A673 (cell line): ENCODE data around the gene TNFRSF13B. TPM values are rescaled to one million over a fixed set of nuclear protein-coding genes. Genes with fewer than 3 reads are reported as not detected.

Source experiments
- BruUV-seq: library from RNA; stranded (reverse); fragments of 400-500 nt; replicated peaks from 2 replicates; lab custom pipeline; 2021; lab: Mats Ljungman, UMichigan
- CTCF ChIA-PET: fragments of 300-600 bp; sonication (Branson Sonifier 250); formaldehyde crosslinking; loops from one replicate; lab custom pipeline; 2022; ENCODE audit warnings: antibody characterized with exemption; lab: Charles Lee
- POLR2A ChIA-PET: fragments of 300-600 bp; sonication (Branson Sonifier 250); formaldehyde crosslinking; loops from one replicate; lab custom pipeline; 2022; ENCODE audit warnings: antibody characterized with exemption; ENCODE audit not compliant: low non-redundant PET; lab: Charles Lee
- DNase-seq: peaks from one replicate; pipeline ENCODE4 v3.0.0-alpha.2; 2015; ENCODE audit warnings: low spot score
- H3K27ac ChIP-seq: fragments of 200-600 bp; sonication (generic); 2 replicates; pipeline ENCODE4 v1.5.1; 2016; ENCODE audit warnings: mixed run types, low read depth, mild to moderate bottlenecking, mixed read lengths, antibody characterized with exemption, low read length; ENCODE audit not compliant: poor library complexity, severe bottlenecking
- H3K27me3 ChIP-seq: fragments of 200-600 bp; sonication (generic); replicated peaks from 2 replicates; pipeline ENCODE4 v1.6.1; 2017; ENCODE audit warnings: mixed run types, low read depth, mild to moderate bottlenecking, mixed read lengths, antibody characterized with exemption, low read length; ENCODE audit not compliant: insufficient read depth, poor library complexity
- H3K36me3 ChIP-seq: fragments of 200-600 bp; sonication (generic); 2 replicates; pipeline ENCODE4 v1.6.1; 2016; ENCODE audit warnings: mixed run types, mild to moderate bottlenecking, mixed read lengths, antibody characterized with exemption, low read length; ENCODE audit not compliant: insufficient read depth, poor library complexity, severe bottlenecking
- H3K4me1 ChIP-seq: fragments of 200-600 bp; sonication (generic); 2 replicates; pipeline ENCODE4 v1.6.1; 2017; ENCODE audit warnings: mixed run types, mild to moderate bottlenecking, mixed read lengths, antibody characterized with exemption, low read length; ENCODE audit not compliant: insufficient read depth, poor library complexity, severe bottlenecking
- H3K4me3 ChIP-seq: fragments of 200-600 bp; sonication (generic); 2 replicates; pipeline ENCODE4 v1.5.1; 2016; ENCODE audit warnings: low read depth, mixed run types, mild to moderate bottlenecking, mixed read lengths, low read length; ENCODE audit not compliant: poor library complexity, severe bottlenecking
- H3K9me3 ChIP-seq: fragments of 200-600 bp; sonication (generic); 2 replicates; pipeline ENCODE4 v1.6.1; 2016; ENCODE audit warnings: mixed run types, low read depth, mild to moderate bottlenecking, mixed read lengths, antibody characterized with exemption, low read length; ENCODE audit not compliant: poor library complexity, severe bottlenecking
- EZH2 ChIP-seq: fragments of 200-600 bp; sonication (generic); IDR thresholded peaks from 2 replicates; pipeline ENCODE4 v1.6.1; 2017; ENCODE audit warnings: borderline replicate concordance, low read depth, mild to moderate bottlenecking, mixed read lengths, antibody characterized with exemption, low read length; ENCODE audit not compliant: poor library complexity, severe bottlenecking
- intact Hi-C: fragments of 100-400 bp; cut with micrococcal nuclease; formaldehyde crosslinking; loops from one replicate; pipeline ENCODE4 v1.10.0; 2022; ENCODE audit not compliant: unreplicated experiment
- total RNA-seq: library from RNA; stranded (reverse); gene quantifications from 2 replicates; pipeline ENCODE4 v1.2.3, GENCODE V29; 2021
- TF ChIP-seq, protein P1 (sequence below): fragments of 300-800, 200-600 bp; sonication (generic); conservative IDR thresholded peaks from 2 replicates; pipeline ENCODE4 v1.5.1; 2017; ENCODE audit warnings: low read depth, mild to moderate bottlenecking, antibody characterized with exemption, low read length, moderate library complexity, mixed read lengths

Gene TNFRSF13B
- total RNA-seq, 1 experiment from 2014 or later, result not detected

DNA sequence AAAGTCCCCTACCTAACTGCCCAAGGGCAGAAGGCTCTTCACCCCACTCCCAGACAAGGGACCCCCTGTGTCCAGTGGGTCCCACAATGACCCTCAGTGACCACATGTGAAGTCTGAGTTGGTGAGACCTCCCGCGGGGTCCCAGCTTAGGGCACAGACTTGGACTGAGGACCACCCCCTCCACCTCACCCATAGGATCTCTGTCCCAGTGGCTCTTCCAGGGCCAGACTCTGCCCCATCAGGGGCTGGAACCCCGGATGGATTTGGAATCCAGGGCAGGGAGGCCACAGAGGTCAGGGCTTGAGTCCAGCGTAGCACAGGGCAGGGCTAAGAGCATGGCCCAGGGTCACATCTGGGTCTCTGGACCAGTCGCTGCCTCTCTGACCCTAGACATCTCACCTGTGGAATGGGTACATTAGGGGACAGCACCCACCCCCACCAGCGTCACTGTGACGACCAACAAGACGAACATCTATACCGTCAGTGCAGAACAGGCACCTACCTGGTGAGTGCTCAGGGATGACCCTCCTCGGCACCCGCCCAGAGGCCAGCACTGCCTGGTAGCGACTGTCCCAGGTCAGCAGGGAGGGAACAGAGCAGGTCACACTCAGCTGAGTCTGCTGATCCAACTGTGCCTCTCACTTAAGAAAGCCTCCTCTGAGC lies 37.7 kb downstream of the TNFRSF13B start:
- intact Hi-C loops, result no loop called here
- POLR2A ChIA-PET, result no interaction called here
- DNase-seq, result no peak

DNA sequence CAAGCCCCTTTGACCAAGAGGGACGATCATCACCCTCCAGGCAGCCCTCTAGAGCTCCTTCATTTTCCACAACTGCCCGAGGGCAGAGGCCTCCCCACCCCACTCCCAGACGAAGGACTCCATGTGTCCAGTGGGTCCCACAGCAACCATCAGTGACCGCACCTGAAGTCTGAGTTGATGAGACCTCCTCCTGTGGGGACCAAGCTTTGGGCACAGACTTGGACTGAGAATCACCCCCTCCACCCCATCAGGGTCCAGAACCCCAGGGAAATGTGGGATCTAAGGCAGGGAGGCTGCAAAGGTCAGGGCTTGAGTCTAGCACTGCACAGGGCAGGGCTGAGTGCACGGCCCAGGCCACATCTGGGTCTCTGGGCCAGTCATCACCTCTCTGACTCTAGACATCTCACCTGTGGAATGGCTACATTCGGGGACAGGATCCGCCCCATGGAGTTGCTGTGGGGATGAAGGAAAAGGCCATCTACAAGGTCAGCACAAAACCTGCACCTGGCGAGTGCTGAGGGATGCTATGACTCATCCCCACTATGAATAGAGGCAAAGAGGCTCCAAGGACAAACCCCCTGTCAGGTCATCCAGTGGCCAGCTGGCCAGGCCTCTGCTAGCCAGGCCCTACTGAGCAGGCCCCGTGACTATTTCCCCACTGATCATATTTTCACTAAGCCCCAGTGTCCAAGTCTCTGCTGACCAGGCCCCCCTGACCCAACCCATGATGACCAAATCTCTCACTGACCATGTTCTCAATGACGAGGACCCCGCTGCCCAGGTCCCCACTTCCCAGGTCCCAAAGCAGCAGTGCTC lies 38.4 kb downstream of the TNFRSF13B start:
- DNase-seq, result no peak
- Histone ChIP-seq H3K27ac (no peak overlapping the region), H3K36me3 (no peaks in the 10 kb centered on the region), H3K9me3 (no peaks in the 10 kb centered on the region), H3K4me1 (no peaks in the 10 kb centered on the region), H3K27me3 (no peaks in the 10 kb centered on the region), H3K4me3 (no peak overlapping the region)
- CTCF ChIA-PET, result no interaction called here
- no TSS peak for BruUV-seq
- TF ChIP-seq, protein P1, sequence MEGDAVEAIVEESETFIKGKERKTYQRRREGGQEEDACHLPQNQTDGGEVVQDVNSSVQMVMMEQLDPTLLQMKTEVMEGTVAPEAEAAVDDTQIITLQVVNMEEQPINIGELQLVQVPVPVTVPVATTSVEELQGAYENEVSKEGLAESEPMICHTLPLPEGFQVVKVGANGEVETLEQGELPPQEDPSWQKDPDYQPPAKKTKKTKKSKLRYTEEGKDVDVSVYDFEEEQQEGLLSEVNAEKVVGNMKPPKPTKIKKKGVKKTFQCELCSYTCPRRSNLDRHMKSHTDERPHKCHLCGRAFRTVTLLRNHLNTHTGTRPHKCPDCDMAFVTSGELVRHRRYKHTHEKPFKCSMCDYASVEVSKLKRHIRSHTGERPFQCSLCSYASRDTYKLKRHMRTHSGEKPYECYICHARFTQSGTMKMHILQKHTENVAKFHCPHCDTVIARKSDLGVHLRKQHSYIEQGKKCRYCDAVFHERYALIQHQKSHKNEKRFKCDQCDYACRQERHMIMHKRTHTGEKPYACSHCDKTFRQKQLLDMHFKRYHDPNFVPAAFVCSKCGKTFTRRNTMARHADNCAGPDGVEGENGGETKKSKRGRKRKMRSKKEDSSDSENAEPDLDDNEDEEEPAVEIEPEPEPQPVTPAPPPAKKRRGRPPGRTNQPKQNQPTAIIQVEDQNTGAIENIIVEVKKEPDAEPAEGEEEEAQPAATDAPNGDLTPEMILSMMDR, result no peak
- no peak for TF ChIP-seq EZH2
- intact Hi-C loops, result no loop called here
- POLR2A ChIA-PET, result no interaction called here

More for the DNA sequence above, 37.7 kb downstream of the TNFRSF13B start:
- no peaks in the 10 kb centered on the region for H3K9me3 ChIP-seq
- no peaks in the 10 kb centered on the region for H3K27me3 ChIP-seq
- no TSS peak for BruUV-seq
- H3K4me1 ChIP-seq, result no peaks in the 10 kb centered on the region
- CTCF ChIA-PET, result no interaction called here
- H3K36me3 ChIP-seq, result no peaks in the 10 kb centered on the region
- no peak overlapping the region for H3K27ac ChIP-seq
- H3K4me3 ChIP-seq, result no peak overlapping the region
- no peak for TF ChIP-seq EZH2
- TF ChIP-seq, protein P1, result no peak

DNA sequence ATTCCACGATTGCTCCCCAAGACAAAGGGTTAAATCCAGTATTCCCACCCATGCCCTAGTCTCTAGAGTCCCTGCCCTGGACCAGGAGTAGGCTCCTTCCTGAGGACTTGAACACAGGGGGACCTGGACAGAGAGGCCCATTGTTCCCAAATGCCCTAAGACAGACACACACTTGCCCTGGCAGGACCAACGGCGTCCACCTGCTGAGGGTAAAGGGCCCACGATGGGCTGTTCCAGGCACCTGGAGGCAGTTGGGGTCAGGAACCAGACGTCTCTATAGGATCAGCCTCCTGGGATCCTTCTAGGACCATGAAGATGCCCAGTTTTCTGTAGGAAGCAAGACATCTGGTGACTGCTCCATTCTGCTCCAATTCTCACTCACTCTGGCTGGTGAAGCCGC lies 39.3 kb downstream of the TNFRSF13B start:
- no peaks in the 10 kb centered on the region for H3K27me3 ChIP-seq
- no peaks in the 10 kb centered on the region for H3K9me3 ChIP-seq
- TF ChIP-seq, protein P1, result no peak
- no peak for TF ChIP-seq EZH2
- no TSS peak for BruUV-seq
- H3K27ac ChIP-seq, result no peak overlapping the region
- no peaks in the 10 kb centered on the region for H3K36me3 ChIP-seq
- POLR2A ChIA-PET, result no interaction called here
- CTCF ChIA-PET, result no interaction called here
- intact Hi-C loops, result no loop called here
- H3K4me3 ChIP-seq, result no peak overlapping the region
- H3K4me1 ChIP-seq, result no peaks in the 10 kb centered on the region
- no peak for DNase-seq
